MCF 10A (cell line): ENCODE results near the gene DLL4. TPM values are rescaled to one million over a fixed set of nuclear protein-coding genes. Genes with fewer than 3 reads are reported as not detected.

Source experiments
- BruUV-seq: library from RNA; stranded (reverse); fragments of 400-500 nt; replicated peaks from 2 replicates; lab custom pipeline; 2021; lab: Mats Ljungman, UMichigan
- CTCF ChIA-PET: fragments of 300-600 bp; sonication (Branson Sonifier 250); formaldehyde crosslinking; extraction: SDS; loops from one replicate; lab custom pipeline; 2021; ENCODE audit warnings: antibody characterized with exemption, inconsistent platforms; lab: Yijun Ruan, JAX
- POLR2A ChIA-PET: fragments of 300-600, 350-650 bp; sonication (Branson Sonifier 250); formaldehyde crosslinking; extraction: SDS; loops from one replicate; lab custom pipeline; 2020; ENCODE audit warnings: antibody characterized with exemption, inconsistent platforms; lab: Yijun Ruan, JAX
- DNase-seq: peaks from one replicate; pipeline ENCODE4 v3.0.0-alpha.2; 2018; ENCODE audit not compliant: unreplicated experiment
- H3K27ac Mint-ChIP-seq: one replicate; pipeline ENCODE4 v1.8.0; 2022; ENCODE audit warnings: mild to moderate bottlenecking, low read depth, mixed read lengths; ENCODE audit not compliant: unreplicated experiment
- H3K27me3 Mint-ChIP-seq: one replicate; pipeline ENCODE4 v1.8.0; 2022; ENCODE audit warnings: mixed read lengths; ENCODE audit not compliant: insufficient read depth, unreplicated experiment
- H3K36me3 Mint-ChIP-seq: one replicate; pipeline ENCODE4 v1.8.0; 2022; ENCODE audit warnings: mild to moderate bottlenecking, moderate library complexity, mixed read lengths; ENCODE audit not compliant: insufficient read depth, unreplicated experiment
- H3K4me1 Mint-ChIP-seq: one replicate; pipeline ENCODE4 v1.8.0; 2022; ENCODE audit warnings: mixed read lengths; ENCODE audit not compliant: insufficient read depth, unreplicated experiment
- H3K4me3 Mint-ChIP-seq: one replicate; pipeline ENCODE4 v1.8.0; 2022; ENCODE audit warnings: mild to moderate bottlenecking, moderate library complexity, mixed read lengths; ENCODE audit not compliant: unreplicated experiment
- H3K9me3 Mint-ChIP-seq: one replicate; pipeline ENCODE4 v1.8.0; 2022; ENCODE audit warnings: mixed read lengths; ENCODE audit not compliant: unreplicated experiment
- intact Hi-C: fragments of 100-400 bp; cut with micrococcal nuclease; formaldehyde crosslinking; loops from 2 replicates; pipeline ENCODE4 v1.14.1; 2022
- total RNA-seq: library from RNA; stranded (reverse); gene quantifications from 2 replicates; pipeline ENCODE4 v1.2.3, GENCODE V29; 2022
- TF ChIP-seq, protein P1 (sequence below): fragments of 200-600 bp; IDR thresholded peaks from one replicate; pipeline ENCODE4 v1.8.0; 2022; ENCODE audit warnings: antibody characterized with exemption, mild to moderate bottlenecking; ENCODE audit not compliant: unreplicated experiment

The DLL4 gene
- total RNA-seq, 1 experiment from 2014 or later: not detected

GRCh38 chr15:40964006-40964405 lies 34.9 kb downstream of the DLL4 start:
- H3K27ac Mint-ChIP-seq: no peak overlapping the region
- no peak for DNase-seq
- no peaks in the 10 kb centered on the region for H3K9me3 Mint-ChIP-seq
- BruUV-seq: no TSS peak
- H3K36me3 Mint-ChIP-seq: no peaks in the 10 kb centered on the region
- H3K4me3 Mint-ChIP-seq: no peak overlapping the region
- POLR2A ChIA-PET: interaction anchor here (0.7 to 1.4 kb wide), 2 partner anchors 10 to 37 kb away, joined by 4 read pairs; partner anchors contain the start of gene CHAC1
- CTCF ChIA-PET: interaction anchor here (0.5 to 1.2 kb wide), 7 partner anchors 22 to 348 kb away, joined by 3 to 6 read pairs (median 3); no protein-coding TSS in a partner anchor
- TF ChIP-seq, protein P1, sequence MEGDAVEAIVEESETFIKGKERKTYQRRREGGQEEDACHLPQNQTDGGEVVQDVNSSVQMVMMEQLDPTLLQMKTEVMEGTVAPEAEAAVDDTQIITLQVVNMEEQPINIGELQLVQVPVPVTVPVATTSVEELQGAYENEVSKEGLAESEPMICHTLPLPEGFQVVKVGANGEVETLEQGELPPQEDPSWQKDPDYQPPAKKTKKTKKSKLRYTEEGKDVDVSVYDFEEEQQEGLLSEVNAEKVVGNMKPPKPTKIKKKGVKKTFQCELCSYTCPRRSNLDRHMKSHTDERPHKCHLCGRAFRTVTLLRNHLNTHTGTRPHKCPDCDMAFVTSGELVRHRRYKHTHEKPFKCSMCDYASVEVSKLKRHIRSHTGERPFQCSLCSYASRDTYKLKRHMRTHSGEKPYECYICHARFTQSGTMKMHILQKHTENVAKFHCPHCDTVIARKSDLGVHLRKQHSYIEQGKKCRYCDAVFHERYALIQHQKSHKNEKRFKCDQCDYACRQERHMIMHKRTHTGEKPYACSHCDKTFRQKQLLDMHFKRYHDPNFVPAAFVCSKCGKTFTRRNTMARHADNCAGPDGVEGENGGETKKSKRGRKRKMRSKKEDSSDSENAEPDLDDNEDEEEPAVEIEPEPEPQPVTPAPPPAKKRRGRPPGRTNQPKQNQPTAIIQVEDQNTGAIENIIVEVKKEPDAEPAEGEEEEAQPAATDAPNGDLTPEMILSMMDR: no peak
- intact Hi-C loops: no loop called here
- H3K4me1 Mint-ChIP-seq: peaks cover 12% of the 10 kb centered on the region
- no peaks in the 10 kb centered on the region for H3K27me3 Mint-ChIP-seq

DNA sequence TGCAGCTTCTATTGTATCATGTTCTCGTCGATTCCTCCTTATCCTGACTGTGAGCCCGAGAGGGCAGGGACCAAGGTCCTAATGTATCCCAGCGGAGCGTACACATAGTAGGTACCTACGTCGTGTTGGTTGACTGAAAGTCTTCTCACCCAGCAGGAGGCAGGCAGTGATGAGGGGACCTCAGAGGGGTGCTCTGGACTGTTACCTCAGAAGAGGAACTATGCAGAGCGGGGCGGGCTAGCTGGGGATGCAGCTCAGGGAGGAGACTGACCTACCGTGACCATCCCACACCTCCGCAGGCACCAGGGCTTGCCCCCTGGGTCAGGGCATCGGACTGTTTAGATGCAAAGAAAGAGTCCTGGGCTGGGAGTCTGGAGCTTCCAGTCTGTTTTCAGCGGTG lies 35.5 kb downstream of the DLL4 start:
- Mint-ChIP-seq H3K9me3 (no peaks in the 10 kb centered on the region), H3K4me1 (peaks cover 11% of the 10 kb centered on the region), H3K4me3 (no peak overlapping the region), H3K27ac (no peak overlapping the region), H3K36me3 (no peaks in the 10 kb centered on the region), H3K27me3 (no peaks in the 10 kb centered on the region)
- no TSS peak for BruUV-seq
- ChIA-PET POLR2A (interaction anchor here (1.4 kb wide), 1 partner anchor 11 kb away, joined by 4 read pairs; the partner anchor contains the start of gene CHAC1), CTCF (interaction anchor here (0.6 to 1.3 kb wide), 5 partner anchors 22 to 233 kb away, joined by 3 to 7 read pairs (median 4); no protein-coding TSS in a partner anchor)
- TF ChIP-seq, protein P1: no peak
- no peak for DNase-seq
- intact Hi-C loops: no loop called here

DNA sequence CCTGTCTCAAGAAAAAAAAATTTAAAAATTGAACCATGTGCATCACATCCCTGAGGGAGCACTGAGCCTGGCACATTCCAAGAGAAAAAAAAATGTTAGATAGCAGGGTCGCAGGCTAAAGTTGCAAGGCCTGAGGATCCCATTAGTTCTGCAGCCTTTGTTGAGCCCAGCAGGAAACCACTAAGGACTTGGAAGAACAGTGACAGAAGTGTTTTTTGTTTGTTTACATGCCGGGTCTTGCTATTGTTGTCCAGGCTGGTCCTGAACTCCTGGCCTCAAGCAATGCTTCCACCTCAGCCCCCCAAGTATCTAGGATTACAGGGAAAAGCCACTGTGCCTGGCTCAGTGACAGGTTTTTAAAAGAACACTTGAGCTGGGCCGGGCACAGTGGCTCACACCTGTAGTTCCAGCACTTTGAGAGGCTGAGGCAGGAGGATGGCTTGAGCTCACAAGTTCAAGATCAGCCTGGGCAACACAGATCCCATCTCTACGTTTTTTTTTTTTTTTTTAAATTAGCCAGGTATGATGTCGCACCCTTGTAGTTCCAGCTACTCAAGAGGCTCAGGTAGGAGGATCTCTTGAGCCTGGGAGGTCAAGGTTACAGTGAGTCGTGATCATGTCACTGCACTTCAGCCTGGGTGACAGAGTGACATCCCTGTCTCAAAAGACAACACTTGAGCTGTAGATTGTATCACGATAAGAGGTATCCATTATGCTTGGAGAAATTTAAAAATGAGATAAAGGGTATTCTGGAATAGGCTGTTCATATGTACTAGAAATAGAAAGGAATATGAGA lies 39.3 kb downstream of the DLL4 start:
- no peak overlapping the region for H3K4me3 Mint-ChIP-seq
- no peaks in the 10 kb centered on the region for H3K9me3 Mint-ChIP-seq
- DNase-seq: no peak
- CTCF ChIA-PET: interaction anchor here (1.0 kb wide), 1 partner anchor 27 kb away, joined by 5 read pairs; no protein-coding TSS in a partner anchor
- H3K27me3 Mint-ChIP-seq: no peaks in the 10 kb centered on the region
- no TSS peak for BruUV-seq
- TF ChIP-seq, protein P1: no peak
- POLR2A ChIA-PET: interaction anchor here (0.6 kb wide), 2 partner anchors 71 to 232 kb away, joined by 4 read pairs; no protein-coding TSS in a partner anchor
- intact Hi-C loops: no loop called here
- no peaks in the 10 kb centered on the region for H3K36me3 Mint-ChIP-seq
- H3K27ac Mint-ChIP-seq: no peak overlapping the region
- H3K4me1 Mint-ChIP-seq: peaks cover 12% of the 10 kb centered on the region

DNA sequence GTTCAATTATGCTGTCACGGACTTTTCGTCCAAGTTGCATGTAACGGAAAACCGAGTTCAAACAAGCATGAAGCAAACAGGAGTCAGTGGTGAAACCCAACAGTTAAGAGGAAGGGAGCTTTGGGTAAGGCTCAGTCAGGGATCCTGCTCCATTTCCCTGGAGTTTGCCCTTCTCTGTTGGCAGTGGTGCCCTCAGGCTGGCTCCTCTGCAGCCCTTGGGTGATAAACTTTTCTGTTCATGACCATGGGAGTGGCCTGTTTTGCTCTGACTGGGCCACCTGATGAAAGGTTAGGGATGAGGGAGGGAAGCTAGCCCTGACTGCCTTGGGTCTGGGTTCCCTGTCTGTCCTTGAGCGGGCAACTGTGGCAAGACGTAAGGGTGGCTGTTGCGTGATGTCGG lies 40.2 kb downstream of the DLL4 start:
- H3K4me3 Mint-ChIP-seq: no peak overlapping the region
- no peaks in the 10 kb centered on the region for H3K27me3 Mint-ChIP-seq
- intact Hi-C loops: no loop called here
- no peak for DNase-seq
- H3K36me3 Mint-ChIP-seq: no peaks in the 10 kb centered on the region
- BruUV-seq: no TSS peak
- TF ChIP-seq, protein P1: no peak
- H3K4me1 Mint-ChIP-seq: peaks cover 12% of the 10 kb centered on the region
- H3K9me3 Mint-ChIP-seq: no peaks in the 10 kb centered on the region
- CTCF ChIA-PET: interaction anchor here (1.0 kb wide), 1 partner anchor 28 kb away, joined by 5 read pairs; no protein-coding TSS in a partner anchor
- POLR2A ChIA-PET: interaction anchor here (0.6 kb wide), 1 partner anchor 233 kb away, joined by 4 read pairs; no protein-coding TSS in a partner anchor
- H3K27ac Mint-ChIP-seq: no peak overlapping the region
